OCI-LY1 (cell line): ENCODE data around the gene TP53.

ENCODE experiments used
- H2AFZ ChIP-seq: fragments of 200-600 bp; sonication (generic), shearing (Covaris generic); 2 replicates; pipeline ENCODE4 v1.6.0; 2014; ENCODE audit warnings: antibody characterized with exemption, mild to moderate bottlenecking, low read length
- H3F3A ChIP-seq: fragments of 200-600 bp; sonication (generic), shearing (Covaris generic); 2 replicates; pipeline ENCODE4 v1.6.0; 2014; ENCODE audit warnings: mild to moderate bottlenecking, antibody characterized with exemption, low read length, moderate library complexity; ENCODE audit not compliant: insufficient read depth
- H3K27ac ChIP-seq: fragments of 200-600 bp; sonication (generic); 2 replicates; pipeline ENCODE4 v1.5.1; 2014; ENCODE audit warnings: low read length, mixed run types, mild to moderate bottlenecking, low read depth; ENCODE audit not compliant: poor library complexity, severe bottlenecking
- H3K27me3 ChIP-seq: fragments of 200-600 bp; sonication (generic); 2 replicates; pipeline ENCODE4 v1.6.0; 2014; ENCODE audit warnings: antibody characterized with exemption, mild to moderate bottlenecking, low read length, moderate library complexity; ENCODE audit not compliant: insufficient read depth
- H3K36me3 ChIP-seq: fragments of 200-600 bp; sonication (generic); 2 replicates; pipeline ENCODE4 v1.6.1; 2014; ENCODE audit warnings: mild to moderate bottlenecking, antibody characterized with exemption, low read length, moderate library complexity, mixed read lengths; ENCODE audit not compliant: insufficient read depth
- H3K4me1 ChIP-seq: fragments of 200-600 bp; sonication (generic); 2 replicates; pipeline ENCODE4 v1.5.1; 2014; ENCODE audit warnings: mild to moderate bottlenecking, low read length, moderate library complexity; ENCODE audit not compliant: insufficient read depth, severe bottlenecking
- H3K4me2 ChIP-seq: fragments of 200-600 bp; sonication (generic), shearing (Covaris generic); 2 replicates; pipeline ENCODE4 v1.6.1; 2014; ENCODE audit warnings: low read length
- H3K4me3 ChIP-seq: fragments of 200-600 bp; sonication (generic); 2 replicates; pipeline ENCODE4 v1.5.1; 2014; ENCODE audit warnings: low read length, low read depth, mild to moderate bottlenecking, mixed read lengths; ENCODE audit not compliant: poor library complexity, severe bottlenecking
- H3K79me2 ChIP-seq: fragments of 200-600 bp; shearing (Covaris generic); 2 replicates; pipeline ENCODE4 v1.6.1; 2016; ENCODE audit warnings: mixed run types, low read length, mixed read lengths; ENCODE audit not compliant: insufficient read depth
- H3K9ac ChIP-seq: fragments of 200-600 bp; sonication (generic), shearing (Covaris generic); 2 replicates; pipeline ENCODE4 v1.6.1; 2014; ENCODE audit warnings: mild to moderate bottlenecking, low read length, mixed read lengths
- H3K9me2 ChIP-seq: fragments of 200-600 bp; sonication (generic), shearing (Covaris generic); 2 replicates; pipeline ENCODE4 v1.6.1; 2014; ENCODE audit warnings: low read depth, mild to moderate bottlenecking, low read length, mixed read lengths
- H3K9me3 ChIP-seq: fragments of 200-600 bp; shearing (Covaris generic); 2 replicates; pipeline ENCODE4 v1.6.1; 2014; ENCODE audit warnings: low read length, mixed read lengths
- H4K20me1 ChIP-seq: fragments of 200-600 bp; sonication (generic), shearing (Covaris generic); 2 replicates; pipeline ENCODE4 v1.6.0; 2016; ENCODE audit warnings: mild to moderate bottlenecking, low read length; ENCODE audit not compliant: insufficient read depth
- CTCF ChIP-seq: fragments of 200-600 bp; sonication (generic), shearing (Covaris generic); IDR thresholded peaks from 2 replicates; pipeline ENCODE4 v1.5.1; 2017; ENCODE audit warnings: mild to moderate bottlenecking, antibody characterized with exemption, low read length, moderate library complexity, mixed read lengths
- EZH2 ChIP-seq: fragments of 200-600 bp; sonication (generic), shearing (Covaris generic); IDR thresholded peaks from 2 replicates; pipeline ENCODE4 v1.8.0; 2017; ENCODE audit warnings: borderline replicate concordance, mixed run types, mild to moderate bottlenecking, antibody characterized with exemption, low read length, moderate library complexity, mixed read lengths

TP53 gene

DNA sequence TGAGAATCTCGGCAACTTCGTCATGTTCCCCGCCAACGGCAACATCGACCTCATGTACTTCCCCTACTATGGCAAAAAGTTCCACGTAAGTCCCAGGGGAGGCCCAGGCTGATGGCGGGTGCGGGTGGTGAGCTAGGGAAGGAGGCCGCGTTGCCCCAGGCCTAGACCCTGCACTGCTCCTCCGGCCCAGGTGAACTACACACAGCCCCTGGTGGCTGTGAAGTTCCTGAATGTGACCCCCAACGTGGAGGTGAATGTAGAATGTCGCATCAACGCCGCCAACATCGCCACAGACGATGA, 31.8 kb downstream of the TP53 start:
- Histone ChIP-seq H3K9me3 (no peaks in the 10 kb centered on the region), H3K27me3 (peaks cover 12% of the 10 kb centered on the region; the same call in 1 of the 2 replicates), H3K9ac (no peak overlapping the region), H3K9me2 (no peaks in the 10 kb centered on the region), H4K20me1 (no peaks in the 10 kb centered on the region), H3K4me2 (no peak overlapping the region), H3K4me3 (no peak overlapping the region), H3K4me1 (peaks cover 11% of the 10 kb centered on the region), H2AFZ (no peak overlapping the region), H3F3A (no peaks in the 10 kb centered on the region), H3K27ac (no peak overlapping the region), H3K79me2 (no peaks in the 10 kb centered on the region), H3K36me3 (no peaks in the 10 kb centered on the region)
- no peak for TF ChIP-seq EZH2
- TF ChIP-seq CTCF = no peak

GRCh38 chr17:7654832-7655540, 32.3 kb downstream of the TP53 start:
- no peaks in the 10 kb centered on the region for H3K79me2 ChIP-seq
- no peaks in the 10 kb centered on the region for H4K20me1 ChIP-seq
- H2AFZ ChIP-seq = no peak overlapping the region
- no peak overlapping the region for H3K4me3 ChIP-seq
- peaks cover 17% of the 10 kb centered on the region for H3K4me1 ChIP-seq
- no peak overlapping the region for H3K27ac ChIP-seq
- no peaks in the 10 kb centered on the region for H3K36me3 ChIP-seq
- H3K9me3 ChIP-seq = no peaks in the 10 kb centered on the region
- no peak overlapping the region for H3K9ac ChIP-seq
- H3K4me2 ChIP-seq = no peak overlapping the region
- no peaks in the 10 kb centered on the region for H3K9me2 ChIP-seq
- TF ChIP-seq EZH2 = no peak
- TF ChIP-seq CTCF = no peak
- peaks cover 12% of the 10 kb centered on the region; the same call in 1 of the 2 replicates for H3K27me3 ChIP-seq
- H3F3A ChIP-seq = no peaks in the 10 kb centered on the region

DNA sequence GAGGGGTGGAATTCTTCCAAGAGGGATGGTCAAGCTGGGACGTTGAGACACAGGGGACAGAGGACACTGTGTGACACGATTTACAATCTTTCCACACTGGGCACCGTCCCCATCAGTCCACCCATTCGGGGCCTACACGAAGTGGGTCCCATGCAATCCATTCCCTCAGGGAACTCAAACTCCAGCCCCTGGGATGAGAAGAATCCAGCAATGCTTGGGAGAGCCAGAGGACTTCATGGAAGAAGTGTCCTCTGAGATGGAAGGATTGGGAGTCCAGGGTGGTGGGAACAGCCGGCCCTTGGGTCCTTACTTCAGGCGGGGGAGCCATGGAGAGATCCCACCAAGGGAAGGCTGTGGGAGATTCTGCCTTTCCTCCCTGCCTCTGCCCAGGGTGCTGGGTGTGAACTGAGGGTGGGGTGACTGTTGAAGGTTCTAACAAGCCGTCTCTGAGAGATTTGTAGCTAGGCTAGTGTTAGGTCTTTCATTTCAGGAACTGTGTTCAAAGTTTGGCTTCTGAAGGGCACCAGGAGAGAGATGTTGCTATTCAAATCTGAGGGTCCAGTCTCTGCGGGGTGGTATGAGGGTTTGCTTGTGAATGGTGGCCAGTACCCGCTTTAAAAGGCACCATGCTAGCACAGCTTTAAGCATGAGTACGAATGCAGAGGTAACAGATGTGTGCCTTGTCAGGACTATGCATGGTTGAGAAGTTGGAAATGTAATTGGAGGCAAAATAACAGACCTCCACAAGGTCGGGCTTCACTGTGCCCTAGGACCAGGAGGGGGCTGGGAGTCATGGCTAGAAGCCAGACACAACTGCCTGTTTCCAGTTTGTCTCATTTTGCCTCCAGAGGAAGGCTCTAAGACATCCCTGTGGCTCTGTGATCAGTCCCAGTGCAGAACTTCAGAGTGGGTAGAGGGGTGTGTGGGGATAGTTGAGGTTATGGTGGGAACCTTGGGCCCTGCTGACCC, 34.6 kb downstream of the TP53 start:
- Histone ChIP-seq H3K4me3 (no peak overlapping the region), H3K9ac (no peak overlapping the region), H3K27ac (no peak overlapping the region), H3K9me3 (no peaks in the 10 kb centered on the region), H3K4me2 (no peak overlapping the region), H3K9me2 (no peaks in the 10 kb centered on the region), H2AFZ (no peak overlapping the region), H3K79me2 (no peaks in the 10 kb centered on the region), H3K4me1 (peaks cover 17% of the 10 kb centered on the region), H3F3A (no peaks in the 10 kb centered on the region), H4K20me1 (no peaks in the 10 kb centered on the region), H3K36me3 (no peaks in the 10 kb centered on the region), H3K27me3 (peaks cover 12% of the 10 kb centered on the region; the same call in 1 of the 2 replicates)
- no peak for TF ChIP-seq EZH2
- no peak for TF ChIP-seq CTCF
